Naive B cell (primary cell): ENCODE measurements around the gene FOXC2. TPM values are rescaled to one million over a fixed set of nuclear protein-coding genes. Genes with fewer than 3 reads are reported as not detected.
A peak's percentile ranks its signal among the peaks of the same experiment; 100 is the strongest.

Experiments
- ATAC-seq, 2 donors: fragments of 150-1000 bp; cut with Tn5 transposase; 2 replicates each; pipeline ENCODE4 v1.10.0; 2021; ENCODE audit warnings: low read depth in 2 of 2, mild to moderate bottlenecking in 2 of 2, moderate library complexity in 2 of 2
- DNase-seq: peaks from one replicate; pipeline ENCODE4 v3.0.0; 2022
- H3K27ac Mint-ChIP-seq, 6 donors: one replicate each; pipeline ENCODE4 v1.8.0; 2020 to 2022; ENCODE audit warnings: mild to moderate bottlenecking in 6 of 6, mixed read lengths in 6 of 6, moderate library complexity in 5 of 6, inconsistent platforms in 2 of 6
- H3K27me3 Mint-ChIP-seq, 3 donors: one replicate each; pipeline ENCODE4 v1.8.0; 2021 to 2022; ENCODE audit warnings: mixed read lengths in 3 of 3, mild to moderate bottlenecking in 1 of 3
- H3K36me3 Mint-ChIP-seq, 2 donors: one replicate each; pipeline ENCODE4 v1.8.0; 2020 to 2022; ENCODE audit warnings: mixed read lengths in 2 of 2, inconsistent platforms in 1 of 2, mild to moderate bottlenecking in 1 of 2
- H3K4me1 Mint-ChIP-seq, 3 donors: one replicate each; pipeline ENCODE4 v1.8.0; 2020 to 2022; ENCODE audit warnings: mixed read lengths in 3 of 3, inconsistent platforms in 1 of 3, mild to moderate bottlenecking in 1 of 3, moderate library complexity in 1 of 3
- H3K4me3 Mint-ChIP-seq, 8 donors: one replicate each; pipeline ENCODE4 v1.8.0; 2020 to 2022; ENCODE audit warnings: mild to moderate bottlenecking in 8 of 8, mixed read lengths in 8 of 8, moderate library complexity in 8 of 8, inconsistent platforms in 2 of 8
- H3K9me3 Mint-ChIP-seq, 7 donors: one replicate each; pipeline ENCODE4 v1.8.0; 2020 to 2022; ENCODE audit warnings: mixed read lengths in 7 of 7, mild to moderate bottlenecking in 5 of 7, inconsistent platforms in 2 of 7, moderate library complexity in 1 of 7
- polyA plus RNA-seq, 6 donors: library from polyadenylated mRNA; unstranded; fragments of 300-500 nt; fragmentation: Illumina TruSeq; gene quantifications; one replicate each; pipeline ENCODE4 v1.2.3, GENCODE V29; 2021; ENCODE audit warnings: low read depth in 6 of 6

Gene FOXC2
- polyA plus RNA-seq, 6 donors from 2014 or later: not detected

DNA sequence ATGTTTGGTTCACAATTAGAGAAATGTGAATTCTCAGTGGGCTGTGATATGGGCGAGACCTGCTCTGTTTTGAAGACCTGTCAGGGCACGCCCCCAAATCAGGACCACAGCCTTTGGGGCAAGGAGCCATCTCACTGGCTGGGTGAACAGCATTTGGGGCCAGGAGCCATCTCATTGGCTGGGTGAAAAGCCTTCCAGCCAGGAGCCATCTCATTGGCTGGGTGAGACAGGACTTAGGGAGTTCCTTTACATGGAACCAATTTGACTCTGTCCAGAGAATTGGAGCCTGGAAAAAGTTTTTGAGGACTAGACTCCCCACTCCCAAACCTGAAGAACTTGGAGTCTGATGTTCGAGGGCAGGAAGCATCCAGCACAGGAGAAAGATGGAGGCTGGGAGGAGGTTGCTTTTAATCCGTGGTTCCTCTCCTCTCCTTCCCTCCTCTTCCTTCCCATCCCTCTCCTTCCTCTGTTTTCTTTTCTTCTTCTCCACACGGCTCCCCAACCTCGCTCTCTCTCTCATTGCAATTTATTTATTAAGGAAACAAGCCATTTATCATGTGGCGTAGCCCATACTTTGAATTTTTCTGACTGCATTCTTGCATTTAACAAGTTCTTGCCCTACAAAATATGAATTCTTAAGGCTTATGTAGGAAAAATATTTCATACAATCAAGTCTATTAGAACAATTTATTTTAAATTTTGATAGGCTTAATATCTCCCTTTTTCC is 31.4 kb downstream of the FOXC2 start:
- no peak for ATAC-seq
- DNase-seq: no peak
- Mint-ChIP-seq H3K27me3 (peaks cover 41 to 58% (median 42%) of the 10 kb centered on the region in 3 donors), H3K36me3 (peaks cover 0 to 7% of the 10 kb centered on the region in 2 donors), H3K9me3 (peaks cover 0 to 2% (median 0%) of the 10 kb centered on the region in 7 donors), H3K4me3 (no peak overlapping the region), H3K27ac (peak overlapping the region in 1 of 6 donors; percentile 3), H3K4me1 (no peaks in the 10 kb centered on the region)

DNA sequence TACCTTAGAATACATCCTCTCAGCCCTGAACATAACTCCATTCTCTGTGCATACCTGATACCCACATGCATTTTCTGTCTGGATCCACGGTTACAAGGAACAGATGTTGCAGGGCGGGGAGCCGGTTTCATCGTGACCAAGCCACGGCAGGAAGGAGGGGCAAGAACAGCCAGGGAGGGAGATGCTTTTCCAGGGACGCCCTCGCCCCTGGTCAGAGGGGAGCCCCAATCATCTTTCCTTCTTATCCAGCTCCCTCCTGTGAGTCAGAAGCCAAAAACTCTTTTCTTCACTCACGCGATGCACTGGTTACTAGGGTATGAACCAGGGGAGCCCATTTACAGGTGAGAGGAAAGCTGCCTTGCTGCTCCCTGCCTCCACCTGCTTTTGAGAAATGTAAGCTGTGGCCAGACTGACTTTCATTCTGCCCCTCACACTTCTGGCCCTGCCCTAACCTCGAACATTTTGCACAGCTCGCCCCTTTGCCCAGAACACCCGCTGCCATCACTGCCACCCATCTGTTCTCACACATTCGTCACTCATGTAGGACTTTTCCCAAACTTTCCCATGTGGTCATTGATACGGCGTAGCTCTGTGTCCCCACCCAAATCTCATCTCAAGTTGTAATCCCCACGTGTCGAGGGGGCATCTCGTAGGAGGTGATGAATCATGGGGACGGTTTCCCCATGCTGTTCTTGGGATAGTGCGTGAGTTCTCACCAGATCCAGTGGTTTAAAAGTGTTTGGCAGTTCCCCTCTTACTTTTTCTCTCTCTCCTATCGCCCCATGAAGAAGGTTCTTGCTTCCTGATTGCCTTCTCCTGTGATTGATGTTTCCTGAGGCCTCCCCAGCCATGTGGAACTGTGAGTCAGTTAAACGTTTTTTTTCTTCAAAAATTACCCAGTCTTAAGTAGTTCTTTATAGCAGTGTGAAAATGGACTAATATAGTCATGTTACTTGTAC is 32.3 kb downstream of the FOXC2 start:
- no peak for DNase-seq
- ATAC-seq: no peak
- Mint-ChIP-seq H3K36me3 (peaks cover 0 to 7% of the 10 kb centered on the region in 2 donors), H3K27me3 (peaks cover 36 to 53% (median 39%) of the 10 kb centered on the region in 3 donors), H3K9me3 (peaks cover 0 to 2% (median 0%) of the 10 kb centered on the region in 7 donors), H3K27ac (peak overlapping the region in 1 of 6 donors; percentile 2), H3K4me1 (no peaks in the 10 kb centered on the region), H3K4me3 (no peak overlapping the region)

DNA sequence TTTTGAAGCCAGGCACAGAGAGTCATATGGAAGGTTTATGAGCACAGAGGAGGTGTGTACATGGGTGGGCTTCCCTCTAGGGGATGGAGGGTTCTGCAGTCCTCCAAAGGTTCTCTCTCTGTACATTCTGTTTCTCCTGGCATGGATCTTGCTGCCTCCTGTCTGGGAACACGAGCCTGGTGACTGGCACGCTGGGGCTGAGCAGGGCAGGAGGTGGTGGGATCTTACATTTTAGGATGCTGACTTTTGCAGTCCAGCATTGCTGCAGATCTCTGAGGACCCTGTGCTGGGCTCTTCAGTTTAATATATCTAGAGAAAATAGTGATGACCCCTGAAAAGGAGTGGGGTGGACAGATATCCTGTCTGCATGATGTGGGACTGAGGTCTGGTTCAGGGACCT is 34.7 kb downstream of the FOXC2 start:
- no peak for DNase-seq
- ATAC-seq: no peak
- Mint-ChIP-seq H3K27me3 (peaks cover 29 to 44% (median 43%) of the 10 kb centered on the region in 3 donors), H3K27ac (no peak overlapping the region), H3K9me3 (peaks cover 0 to 6% (median 0%) of the 10 kb centered on the region in 7 donors), H3K4me3 (no peak overlapping the region), H3K36me3 (peaks cover 0 to 7% of the 10 kb centered on the region in 2 donors), H3K4me1 (peaks cover 10 to 19% (median 13%) of the 10 kb centered on the region in 3 donors)

DNA sequence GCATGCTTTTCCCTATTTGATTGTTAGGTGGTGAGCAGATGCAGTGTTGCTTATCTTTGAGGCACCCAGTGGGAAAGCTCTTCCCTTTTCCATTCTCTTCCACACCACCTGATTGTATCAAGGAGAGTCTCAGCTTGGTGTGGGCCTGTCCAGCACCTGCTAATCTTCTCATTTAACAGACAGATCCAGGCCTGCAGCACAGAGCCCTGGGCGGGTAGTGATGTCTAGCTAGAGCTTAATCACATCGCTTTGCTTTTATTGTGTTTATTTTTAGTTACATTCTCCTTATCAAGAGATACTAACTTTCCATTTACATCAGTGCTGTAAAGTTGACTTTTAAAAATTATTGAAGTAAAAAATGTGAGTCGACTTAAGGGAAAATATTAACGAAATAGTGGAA is 35.9 kb downstream of the FOXC2 start:
- peaks cover 10 to 19% (median 13%) of the 10 kb centered on the region in 3 donors for H3K4me1 Mint-ChIP-seq
- no peak for DNase-seq
- no peak for ATAC-seq
- peaks cover 0 to 6% (median 4%) of the 10 kb centered on the region in 7 donors for H3K9me3 Mint-ChIP-seq
- peak overlapping the region in 3 of 8 donors; percentile 1 to 69 (median 33) for H3K4me3 Mint-ChIP-seq
- no peak overlapping the region for H3K27ac Mint-ChIP-seq
- peaks cover 0 to 7% of the 10 kb centered on the region in 2 donors for H3K36me3 Mint-ChIP-seq
- H3K27me3 Mint-ChIP-seq: peaks cover 29 to 44% (median 43%) of the 10 kb centered on the region in 3 donors

DNA sequence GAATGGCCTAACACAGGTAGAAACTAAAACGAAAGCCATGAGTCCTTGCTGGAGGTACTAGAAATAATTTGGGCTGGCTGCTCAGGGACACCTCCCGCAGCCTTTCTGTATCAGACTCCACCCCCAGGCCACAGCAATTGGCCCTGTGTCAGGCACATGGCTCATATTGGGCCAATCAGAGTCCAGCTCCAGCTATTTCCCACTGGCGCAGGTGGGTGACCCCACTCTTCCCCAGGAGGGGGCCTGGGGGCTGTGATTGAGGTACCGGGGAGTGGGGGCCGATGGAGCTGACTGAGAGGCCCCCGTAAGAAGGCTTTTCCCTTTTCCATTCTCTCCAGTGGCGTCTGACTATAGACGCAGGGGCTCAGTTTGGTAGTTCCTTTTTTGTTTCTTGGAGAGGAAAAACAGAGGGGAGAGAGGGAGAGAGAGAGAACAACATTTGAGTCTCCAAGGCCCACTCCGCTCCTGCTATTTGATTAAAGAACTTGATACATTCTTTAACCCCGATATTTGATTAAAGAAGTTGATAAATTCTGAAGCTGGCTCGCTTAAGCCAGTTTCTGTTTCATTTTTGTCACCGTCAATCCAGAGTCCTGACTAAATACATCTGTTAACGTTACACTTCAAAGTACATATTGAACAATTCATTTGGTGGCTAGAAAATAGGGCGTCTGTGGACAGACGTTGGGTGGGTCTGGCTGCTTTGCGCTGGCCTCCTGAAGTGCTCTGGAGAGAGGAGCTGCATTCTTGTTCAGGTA is 38.0 kb downstream of the FOXC2 start:
- ATAC-seq (peak; percentile 98), DNase-seq (peak; percentile 47)
- H3K27ac Mint-ChIP-seq: peak overlapping the region; percentile 51 to 94 (median 88)
- no peaks in the 10 kb centered on the region for H3K36me3 Mint-ChIP-seq
- peak overlapping the region; percentile 84 to 97 (median 91) for H3K4me3 Mint-ChIP-seq
- peaks cover 10 to 19% (median 13%) of the 10 kb centered on the region in 3 donors for H3K4me1 Mint-ChIP-seq
- peaks cover 25 to 38% (median 35%) of the 10 kb centered on the region in 3 donors for H3K27me3 Mint-ChIP-seq
- H3K9me3 Mint-ChIP-seq: peaks cover 0 to 9% (median 3%) of the 10 kb centered on the region in 7 donors

DNA sequence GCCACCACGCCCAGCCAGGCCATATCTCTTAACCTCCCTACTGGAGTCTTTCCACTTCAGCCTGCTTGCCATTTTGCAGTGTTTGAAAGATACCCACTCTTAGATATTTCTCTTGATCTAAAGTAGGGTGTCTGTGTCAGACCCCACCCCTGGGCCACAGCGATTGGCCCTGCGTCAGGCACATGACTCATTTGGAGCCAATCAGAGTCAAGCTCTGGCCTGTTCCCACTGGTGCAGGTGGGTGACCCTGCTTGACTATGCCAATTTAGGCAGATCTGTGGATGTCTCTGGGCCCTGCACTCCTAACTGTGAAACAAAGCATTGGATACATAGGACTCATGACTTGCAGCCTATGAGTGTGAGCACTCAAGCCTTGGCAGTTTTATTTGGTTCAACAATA is 39.3 kb downstream of the FOXC2 start:
- no peaks in the 10 kb centered on the region for H3K36me3 Mint-ChIP-seq
- ATAC-seq (no peak), DNase-seq (no peak)
- H3K27ac Mint-ChIP-seq: no peak overlapping the region
- H3K4me1 Mint-ChIP-seq: peaks cover 10 to 19% (median 13%) of the 10 kb centered on the region in 3 donors
- peaks cover 0 to 9% (median 3%) of the 10 kb centered on the region in 7 donors for H3K9me3 Mint-ChIP-seq
- peak overlapping the region in 6 of 8 donors; percentile 49 to 84 (median 70) for H3K4me3 Mint-ChIP-seq
- H3K27me3 Mint-ChIP-seq: peaks cover 20 to 46% (median 35%) of the 10 kb centered on the region in 3 donors

DNA sequence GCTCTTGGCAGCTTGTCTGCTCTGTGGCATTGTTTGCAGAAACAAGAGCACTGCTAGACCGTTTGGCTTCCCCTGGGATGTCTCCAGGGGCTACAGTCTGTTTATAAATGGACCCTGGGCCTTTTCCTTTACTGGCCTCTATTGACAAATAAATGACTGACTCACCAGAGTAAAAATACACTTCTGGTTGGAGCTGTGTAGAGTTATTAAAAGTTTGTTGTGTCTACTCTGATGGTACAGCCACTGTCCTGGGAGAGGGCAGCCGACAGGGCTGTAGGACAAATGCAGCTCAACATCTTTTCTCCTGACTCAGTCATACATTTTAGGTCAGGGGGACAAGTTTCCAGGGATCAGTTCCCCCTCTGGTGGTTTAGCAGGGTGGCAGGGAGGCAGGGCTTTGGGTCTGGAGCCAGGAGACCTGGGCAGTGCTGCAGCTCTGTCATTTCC is 41.7 kb downstream of the FOXC2 start:
- Mint-ChIP-seq H3K4me1 (peaks cover 10 to 19% (median 13%) of the 10 kb centered on the region in 3 donors), H3K27ac (no peak overlapping the region), H3K9me3 (peaks cover 0 to 9% (median 3%) of the 10 kb centered on the region in 7 donors), H3K27me3 (peaks cover 10 to 38% (median 15%) of the 10 kb centered on the region in 3 donors), H3K4me3 (no peak overlapping the region), H3K36me3 (no peaks in the 10 kb centered on the region)
- DNase-seq (no peak), ATAC-seq (no peak)

DNA sequence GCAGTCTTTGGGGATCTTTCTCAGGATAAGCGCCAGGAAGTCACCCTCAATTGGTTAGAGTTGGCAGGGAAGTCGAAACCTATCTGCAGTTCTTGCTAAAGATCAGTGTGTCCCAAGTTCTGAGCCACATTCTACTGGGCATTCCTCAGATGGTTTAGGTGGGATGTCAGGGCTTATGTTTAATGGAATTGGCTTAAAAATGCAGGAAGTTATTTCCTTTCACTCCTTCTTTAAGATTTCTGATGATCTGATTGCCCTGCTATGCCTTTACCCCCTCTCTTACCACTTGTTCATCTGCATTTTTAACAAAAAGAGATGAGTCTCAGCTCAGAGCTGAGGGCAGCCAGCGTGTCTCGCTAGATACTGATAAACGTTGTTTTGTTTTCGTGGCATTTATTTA is 42.5 kb downstream of the FOXC2 start:
- no peaks in the 10 kb centered on the region for H3K36me3 Mint-ChIP-seq
- peaks cover 10 to 18% (median 12%) of the 10 kb centered on the region in 3 donors for H3K4me1 Mint-ChIP-seq
- no peak for ATAC-seq
- no peak for DNase-seq
- peaks cover 14 to 38% (median 15%) of the 10 kb centered on the region in 3 donors for H3K27me3 Mint-ChIP-seq
- peak overlapping the region in 1 of 8 donors; percentile 30 for H3K4me3 Mint-ChIP-seq
- H3K27ac Mint-ChIP-seq: peak overlapping the region in 1 of 6 donors; percentile 37
- peaks cover 0 to 9% (median 3%) of the 10 kb centered on the region in 7 donors for H3K9me3 Mint-ChIP-seq

DNA sequence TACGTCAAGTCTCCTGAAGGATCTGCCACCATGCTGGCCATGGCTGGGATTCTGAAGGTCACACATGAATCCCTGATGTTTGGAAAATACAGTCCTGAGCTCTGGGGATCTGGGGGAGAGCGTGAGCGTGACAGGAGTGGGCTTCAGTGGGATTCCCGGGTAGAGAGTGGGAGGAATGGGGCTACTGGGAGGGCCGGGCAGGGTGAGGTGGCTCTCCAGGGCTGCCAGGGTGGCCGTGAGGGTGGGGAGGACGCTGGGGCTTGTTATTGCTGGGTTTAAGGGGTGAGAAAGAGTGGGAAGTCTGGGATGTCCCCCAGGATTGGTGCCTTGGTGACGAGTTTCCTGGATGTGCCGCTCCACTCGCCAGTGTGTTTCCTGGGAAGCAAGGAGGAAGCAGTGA is 43.0 kb downstream of the FOXC2 start:
- DNase-seq (no peak), ATAC-seq (no peak)
- H3K27me3 Mint-ChIP-seq: peaks cover 11 to 33% (median 15%) of the 10 kb centered on the region in 3 donors
- peaks cover 6 to 13% (median 7%) of the 10 kb centered on the region in 3 donors for H3K4me1 Mint-ChIP-seq
- peak overlapping the region in 2 of 6 donors; percentile 37 to 47 for H3K27ac Mint-ChIP-seq
- H3K9me3 Mint-ChIP-seq: peaks cover 0 to 5% (median 3%) of the 10 kb centered on the region in 7 donors
- no peaks in the 10 kb centered on the region for H3K36me3 Mint-ChIP-seq
- H3K4me3 Mint-ChIP-seq: peak overlapping the region in 1 of 8 donors; percentile 5

DNA sequence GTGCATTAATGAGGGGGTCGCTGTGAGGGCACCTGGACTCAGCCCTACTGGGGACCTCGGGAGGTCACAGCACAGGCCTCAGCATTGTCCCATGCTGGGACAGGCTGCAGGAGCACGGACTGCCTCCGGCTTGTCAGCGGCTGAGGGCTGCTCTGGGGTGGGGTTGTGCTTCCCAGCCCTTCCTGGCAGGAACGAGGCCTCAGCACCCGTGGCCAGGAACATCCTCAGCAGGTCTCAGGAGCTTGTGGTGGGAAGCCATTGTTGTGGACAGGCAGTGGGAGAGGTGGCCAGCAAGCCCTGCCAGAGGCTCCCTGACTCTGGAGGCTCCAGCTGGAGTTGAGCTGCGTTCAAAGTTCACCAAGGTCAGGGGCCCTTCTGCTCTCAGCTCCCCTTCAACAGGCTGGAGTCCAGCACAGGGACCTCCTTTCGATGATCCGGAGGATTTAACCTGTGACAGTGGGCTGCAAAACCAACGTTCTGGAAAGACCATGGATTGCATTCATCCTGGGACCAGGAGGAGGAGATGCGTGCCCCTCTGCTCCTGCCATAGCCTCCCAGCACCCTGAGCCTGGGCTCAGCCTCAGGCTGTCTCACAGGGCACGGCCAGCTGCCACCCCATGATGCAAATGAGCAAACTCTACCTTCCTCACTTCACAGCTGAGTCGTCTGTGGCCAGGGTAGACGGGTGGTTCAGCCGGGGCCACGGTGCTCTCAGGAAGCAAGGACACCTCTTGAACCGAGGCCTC is 44.3 kb downstream of the FOXC2 start:
- Mint-ChIP-seq H3K27me3 (peaks cover 15 to 33% (median 18%) of the 10 kb centered on the region in 3 donors), H3K9me3 (peaks cover 0 to 5% (median 0%) of the 10 kb centered on the region in 7 donors), H3K4me1 (peaks cover 0 to under 1% (median 0%) of the 10 kb centered on the region in 3 donors), H3K4me3 (no peak overlapping the region), H3K36me3 (no peaks in the 10 kb centered on the region), H3K27ac (no peak overlapping the region)
- no peak for ATAC-seq
- DNase-seq: no peak

DNA sequence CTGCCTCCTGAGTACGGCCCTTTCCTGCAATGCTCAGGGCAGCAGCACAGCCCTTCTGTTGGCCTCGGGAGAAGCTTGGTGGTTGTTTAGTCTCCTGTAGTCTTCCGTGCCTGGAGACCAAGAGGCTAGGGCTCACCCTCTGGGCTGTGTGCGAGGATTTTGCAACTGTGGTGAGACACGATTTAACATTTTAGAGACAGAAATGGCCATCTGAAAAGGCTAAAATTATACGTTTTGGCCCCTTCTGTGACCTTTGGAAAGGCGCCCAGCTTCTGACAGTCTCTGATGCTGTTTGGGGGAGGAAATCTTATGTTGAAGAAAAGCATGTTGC is 44.9 kb downstream of the FOXC2 start:
- ATAC-seq: no peak
- H3K36me3 Mint-ChIP-seq: no peaks in the 10 kb centered on the region
- peaks cover 0 to 5% (median 0%) of the 10 kb centered on the region in 7 donors for H3K9me3 Mint-ChIP-seq
- no peaks in the 10 kb centered on the region for H3K4me1 Mint-ChIP-seq
- no peak overlapping the region for H3K27ac Mint-ChIP-seq
- DNase-seq: no peak
- H3K27me3 Mint-ChIP-seq: peaks cover 15 to 33% (median 18%) of the 10 kb centered on the region in 3 donors
- no peak overlapping the region for H3K4me3 Mint-ChIP-seq

DNA sequence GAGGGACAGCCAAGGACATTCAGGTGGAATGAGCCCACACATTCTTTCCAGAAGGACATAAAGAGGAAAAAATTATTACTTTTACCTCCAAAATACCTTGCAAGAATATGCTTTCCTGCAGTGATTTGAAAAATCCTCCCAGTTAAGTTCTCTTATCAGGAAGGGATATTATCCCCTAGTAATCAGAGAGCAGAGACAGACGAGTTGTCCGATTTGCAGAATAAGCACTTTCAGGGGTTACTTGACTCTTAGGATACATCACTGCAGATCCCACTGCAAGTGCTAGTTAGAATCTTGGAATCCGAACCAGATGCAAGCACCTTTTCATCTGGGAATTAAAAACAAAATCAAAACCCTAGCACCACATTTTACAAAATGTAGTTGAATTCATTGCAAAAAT is 45.3 kb downstream of the FOXC2 start:
- ATAC-seq: no peak
- Mint-ChIP-seq H3K4me3 (no peak overlapping the region), H3K9me3 (peaks cover 0 to 2% (median 0%) of the 10 kb centered on the region in 7 donors), H3K27ac (no peak overlapping the region), H3K4me1 (no peaks in the 10 kb centered on the region), H3K36me3 (no peaks in the 10 kb centered on the region), H3K27me3 (peaks cover 17 to 33% (median 18%) of the 10 kb centered on the region in 3 donors)
- DNase-seq: no peak
